Activated CD8-positive, alpha-beta T cell treated with anti-CD3 and anti-CD28 coated beads, Interleukin-2, amount 10 ng/mL, durations not matched to agents 7 days and 5 days (primary cell): Measurements from ENCODE around the gene WWOX. TPM values are rescaled to one million over a fixed set of nuclear protein-coding genes. Genes with fewer than 3 reads are reported as not detected.

Experiments
- ATAC-seq: fragments of 150-1000 bp; cut with Tn5 transposase; one replicate; pipeline ENCODE4 v1.10.0; 2021; ENCODE audit warnings: moderate library complexity
- CTCF ChIA-PET: fragments of 350-600 bp; sonication (Branson Sonifier 250); formaldehyde crosslinking; loops from one replicate; lab custom pipeline; 2021; ENCODE audit warnings: antibody characterized with exemption; lab: Charles Lee
- POLR2A ChIA-PET: fragments of 350-600 bp; sonication (Branson Sonifier 250); formaldehyde crosslinking; loops from one replicate; lab custom pipeline; 2021; ENCODE audit warnings: antibody characterized with exemption; lab: Charles Lee
- DNase-seq: peaks from one replicate; pipeline ENCODE4 v3.0.0-alpha.2; 2020
- H3K27ac Mint-ChIP-seq: one replicate; pipeline ENCODE4 v1.8.0; 2021; ENCODE audit warnings: mild to moderate bottlenecking, mixed read lengths
- H3K27me3 Mint-ChIP-seq: one replicate; pipeline ENCODE4 v1.8.0; 2021; ENCODE audit warnings: low read depth, mixed read lengths
- H3K36me3 Mint-ChIP-seq: one replicate; pipeline ENCODE4 v1.8.0; 2021; ENCODE audit warnings: low read depth, mixed read lengths
- H3K4me1 Mint-ChIP-seq: one replicate; pipeline ENCODE4 v1.8.0; 2021; ENCODE audit warnings: low read depth, mixed read lengths
- H3K4me3 Mint-ChIP-seq: one replicate; pipeline ENCODE4 v1.8.0; 2021; ENCODE audit warnings: mild to moderate bottlenecking, mixed read lengths
- H3K9me3 Mint-ChIP-seq: one replicate; pipeline ENCODE4 v1.8.0; 2022; ENCODE audit warnings: mixed read lengths; ENCODE audit not compliant: insufficient read depth
- total RNA-seq, 2 experiments: library from RNA; stranded (reverse); gene quantifications; one replicate each; pipeline ENCODE4 v1.2.3, GENCODE V29; 2021

WWOX gene
- total RNA-seq, 2 experiments from 2014 or later = 34.4 to 34.9 TPM

DNA sequence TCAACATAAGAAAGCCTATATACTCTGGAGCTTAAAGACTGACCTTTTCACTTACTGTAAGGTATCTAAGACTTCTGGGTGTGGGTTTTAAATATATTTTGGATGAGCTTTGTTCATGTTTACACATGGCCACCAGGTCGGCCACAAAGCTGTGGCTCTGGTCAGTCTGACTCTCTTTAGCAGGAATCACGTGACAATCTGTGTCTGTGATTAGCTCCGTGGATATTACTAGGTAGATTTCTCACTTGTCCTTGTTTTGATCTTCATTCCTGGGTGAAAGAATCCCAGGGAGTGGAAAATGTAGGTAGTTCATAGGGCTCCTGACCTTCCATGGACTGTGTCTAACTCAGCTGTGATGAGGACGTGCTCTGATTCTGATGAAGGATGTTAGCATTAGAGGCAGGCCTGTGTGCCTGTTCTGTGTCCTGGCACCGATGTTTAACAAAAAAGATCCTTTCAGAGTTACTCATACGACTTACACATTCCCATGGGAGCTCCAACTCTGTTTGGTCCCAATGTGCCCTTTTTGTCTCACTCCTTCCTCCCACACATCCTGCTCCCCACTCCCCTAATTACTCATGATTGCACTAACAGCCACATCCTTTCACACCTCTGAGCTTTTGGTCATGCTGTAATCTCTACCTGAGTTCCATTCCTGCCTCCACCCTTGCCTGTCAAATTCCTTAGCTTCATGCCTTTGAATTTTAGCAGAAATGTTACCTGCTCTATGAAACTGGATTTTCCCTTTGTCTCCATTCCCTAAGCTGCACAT is 1076.0 kb downstream of the WWOX start:
- CTCF ChIA-PET = interaction anchor here (0.9 to 1.3 kb wide), 2 partner anchors 86 to 87 kb away, joined by 3 read pairs; no protein-coding TSS in a partner anchor
- Mint-ChIP-seq H3K36me3 (peaks cover 2% of the 10 kb centered on the region), H3K9me3 (peaks cover 15% of the 10 kb centered on the region), H3K4me1 (peaks cover 5% of the 10 kb centered on the region), H3K4me3 (no peak overlapping the region), H3K27ac (no peak overlapping the region), H3K27me3 (peaks cover 19% of the 10 kb centered on the region)
- no peak for DNase-seq
- POLR2A ChIA-PET = interaction anchor here (0.9 kb wide), 1 partner anchor 9 kb away, joined by 4 read pairs; no protein-coding TSS in a partner anchor
- no peak for ATAC-seq

DNA sequence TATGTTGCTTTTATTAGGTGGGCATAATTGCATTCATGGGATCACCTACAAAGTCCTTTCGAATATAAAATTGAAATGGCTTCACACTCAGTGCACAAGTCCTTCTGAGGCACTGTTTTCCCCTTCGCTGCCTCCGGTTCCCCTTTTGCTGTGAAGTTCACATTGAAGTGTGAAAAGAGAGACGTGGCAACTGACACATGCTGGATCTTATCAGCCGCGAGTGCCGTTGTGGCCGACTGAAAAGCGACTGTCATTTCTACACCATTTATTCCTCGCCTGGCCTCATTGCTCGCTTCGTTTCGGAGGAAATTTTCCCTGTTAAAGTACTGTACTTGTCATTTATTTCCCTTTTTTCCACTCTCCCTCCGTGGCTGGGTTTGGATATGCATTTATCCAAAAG is 1077.6 kb downstream of the WWOX start:
- ChIA-PET POLR2A (no interaction called here), CTCF (no interaction called here)
- H3K4me1 Mint-ChIP-seq = peaks cover 5% of the 10 kb centered on the region
- ATAC-seq (no peak), DNase-seq (no peak)
- H3K9me3 Mint-ChIP-seq = peaks cover 15% of the 10 kb centered on the region
- no peak overlapping the region for H3K27ac Mint-ChIP-seq
- H3K27me3 Mint-ChIP-seq = peaks cover 18% of the 10 kb centered on the region
- peaks cover 2% of the 10 kb centered on the region for H3K36me3 Mint-ChIP-seq
- H3K4me3 Mint-ChIP-seq = no peak overlapping the region

DNA sequence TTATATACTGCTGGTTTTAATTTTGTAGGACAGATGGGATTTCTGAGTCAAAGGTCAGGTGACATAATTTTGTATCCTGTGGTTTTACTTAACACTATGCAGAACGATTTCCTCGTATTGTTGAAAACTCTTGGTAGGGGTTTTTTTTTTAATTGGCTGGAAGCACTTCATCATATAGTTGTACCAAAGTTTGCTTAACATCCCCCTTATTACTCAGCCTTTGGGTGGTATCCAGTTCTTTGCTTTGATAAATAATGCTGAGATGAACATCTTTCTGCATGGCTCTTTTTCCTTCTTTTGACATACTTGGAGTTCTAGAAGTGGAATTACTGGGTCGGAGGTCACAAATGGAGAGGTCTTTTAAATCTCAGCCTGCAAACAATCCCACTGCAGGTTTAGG is 1082.0 kb downstream of the WWOX start:
- H3K27ac Mint-ChIP-seq = no peak overlapping the region
- CTCF ChIA-PET = no interaction called here
- ATAC-seq = no peak

DNA sequence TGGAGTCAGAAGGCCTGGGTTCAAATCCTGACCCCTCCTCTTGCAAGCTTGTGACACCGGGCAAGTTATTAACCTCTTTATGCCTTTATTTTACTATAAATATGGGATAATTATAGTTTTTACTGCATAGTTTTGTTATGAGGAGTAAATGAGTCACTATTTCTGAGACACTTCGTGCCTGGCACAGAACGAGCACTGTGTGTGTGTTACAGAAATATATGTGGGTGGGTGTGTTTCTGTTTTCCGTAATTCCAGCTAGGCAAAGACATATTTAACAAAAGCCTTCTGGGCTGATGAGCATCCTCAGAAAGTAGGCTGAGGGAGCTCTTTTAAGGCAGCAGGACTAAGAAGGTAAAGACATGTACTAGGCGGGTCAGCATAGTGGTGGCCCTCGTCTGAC is 1083.2 kb downstream of the WWOX start:
- H3K27me3 Mint-ChIP-seq = peaks cover 12% of the 10 kb centered on the region
- H3K4me3 Mint-ChIP-seq = no peak overlapping the region
- ATAC-seq = no peak
- no peak overlapping the region for H3K27ac Mint-ChIP-seq
- H3K36me3 Mint-ChIP-seq = no peaks in the 10 kb centered on the region
- no peak for DNase-seq
- ChIA-PET POLR2A (no interaction called here), CTCF (no interaction called here)
- H3K9me3 Mint-ChIP-seq = no peaks in the 10 kb centered on the region
- H3K4me1 Mint-ChIP-seq = peaks cover 9% of the 10 kb centered on the region

More for the DNA sequence above, 1082.0 kb downstream of the WWOX start:
- peaks cover 2% of the 10 kb centered on the region for H3K36me3 Mint-ChIP-seq
- peaks cover 11% of the 10 kb centered on the region for H3K9me3 Mint-ChIP-seq
- POLR2A ChIA-PET = no interaction called here
- H3K27me3 Mint-ChIP-seq = peaks cover 19% of the 10 kb centered on the region
- no peak for DNase-seq
- H3K4me3 Mint-ChIP-seq = no peak overlapping the region
- H3K4me1 Mint-ChIP-seq = peaks cover 9% of the 10 kb centered on the region

DNA sequence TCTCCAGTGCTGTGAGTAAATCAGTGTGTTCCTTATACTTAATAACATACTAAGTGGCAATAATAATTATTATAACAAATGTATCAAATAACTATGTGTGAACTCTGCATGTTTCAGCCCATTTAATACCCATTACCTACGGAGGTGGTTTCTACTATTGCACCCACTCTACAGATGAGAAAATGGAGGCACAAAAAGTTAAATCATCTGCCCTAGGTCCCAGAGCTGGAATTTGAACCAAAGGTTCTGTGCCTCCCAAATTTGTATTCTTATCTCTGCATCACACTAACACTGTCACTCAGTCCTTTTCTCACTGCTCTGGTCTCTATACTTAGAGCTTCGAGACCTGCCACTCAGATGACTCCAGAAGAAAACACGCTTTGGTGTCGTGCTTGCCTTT is 1084.1 kb downstream of the WWOX start:
- POLR2A ChIA-PET = no interaction called here
- DNase-seq (no peak), ATAC-seq (no peak)
- CTCF ChIA-PET = no interaction called here
- Mint-ChIP-seq H3K4me3 (no peak overlapping the region), H3K9me3 (no peaks in the 10 kb centered on the region), H3K4me1 (peaks cover 11% of the 10 kb centered on the region), H3K27me3 (peaks cover 14% of the 10 kb centered on the region), H3K36me3 (peaks cover 2% of the 10 kb centered on the region), H3K27ac (no peak overlapping the region)

DNA sequence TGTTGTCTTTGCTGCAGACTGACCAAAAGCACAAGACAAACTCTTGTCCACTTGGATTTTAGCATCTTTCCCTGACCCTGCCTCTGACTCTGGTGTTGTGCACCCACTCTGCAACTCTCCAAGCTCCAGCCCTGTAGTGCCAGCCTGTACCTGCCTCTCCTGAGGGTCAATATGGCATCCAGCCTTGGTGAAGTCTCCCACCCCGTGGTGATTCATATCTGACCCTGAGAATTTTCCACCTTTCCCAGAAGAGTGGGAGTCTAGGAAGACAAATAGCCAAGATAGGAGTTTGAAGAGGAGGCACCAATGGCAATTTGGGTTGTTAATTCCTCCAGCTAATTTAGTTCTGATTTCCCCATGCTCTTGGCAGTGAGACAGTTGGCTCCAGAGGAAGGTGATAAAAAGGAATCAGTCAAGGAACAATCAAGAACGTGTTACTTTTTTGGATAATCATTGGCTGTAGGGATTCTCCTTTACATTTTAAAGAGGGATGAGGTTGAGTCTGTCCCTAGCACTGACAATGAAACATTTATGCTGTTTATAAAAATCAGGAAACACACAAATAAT is 1085.1 kb downstream of the WWOX start:
- Mint-ChIP-seq H3K9me3 (no peaks in the 10 kb centered on the region), H3K27ac (no peak overlapping the region), H3K36me3 (peaks cover 2% of the 10 kb centered on the region), H3K4me3 (no peak overlapping the region), H3K4me1 (peaks cover 11% of the 10 kb centered on the region), H3K27me3 (peaks cover 14% of the 10 kb centered on the region)
- no peak for DNase-seq
- ChIA-PET POLR2A (no interaction called here), CTCF (no interaction called here)
- ATAC-seq = no peak

DNA sequence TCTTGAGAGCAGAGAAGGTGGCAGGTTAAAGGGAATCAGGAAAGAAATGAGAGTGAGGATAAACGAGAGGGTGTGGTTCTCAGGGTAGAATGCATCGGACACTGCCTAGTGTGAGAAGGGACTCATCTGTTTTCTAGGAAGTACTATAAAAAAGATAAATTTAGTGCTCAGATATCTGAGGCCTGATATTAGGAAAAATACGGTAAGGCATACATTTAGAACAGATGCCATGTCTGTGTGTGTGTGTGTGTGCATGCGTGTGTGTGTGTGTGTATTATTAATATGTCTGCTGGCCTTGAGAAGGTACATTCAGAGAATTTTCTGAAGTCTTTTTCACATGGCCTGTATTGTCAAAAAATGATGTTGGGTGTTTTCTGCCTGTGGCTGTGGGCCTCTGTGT is 1086.3 kb downstream of the WWOX start:
- ATAC-seq (no peak), DNase-seq (no peak)
- H3K27me3 Mint-ChIP-seq = peaks cover 7% of the 10 kb centered on the region
- peaks cover 2% of the 10 kb centered on the region for H3K36me3 Mint-ChIP-seq
- no peaks in the 10 kb centered on the region for H3K9me3 Mint-ChIP-seq
- H3K4me3 Mint-ChIP-seq = no peak overlapping the region
- ChIA-PET CTCF (no interaction called here), POLR2A (no interaction called here)
- H3K4me1 Mint-ChIP-seq = peaks cover 11% of the 10 kb centered on the region
- H3K27ac Mint-ChIP-seq = no peak overlapping the region

DNA sequence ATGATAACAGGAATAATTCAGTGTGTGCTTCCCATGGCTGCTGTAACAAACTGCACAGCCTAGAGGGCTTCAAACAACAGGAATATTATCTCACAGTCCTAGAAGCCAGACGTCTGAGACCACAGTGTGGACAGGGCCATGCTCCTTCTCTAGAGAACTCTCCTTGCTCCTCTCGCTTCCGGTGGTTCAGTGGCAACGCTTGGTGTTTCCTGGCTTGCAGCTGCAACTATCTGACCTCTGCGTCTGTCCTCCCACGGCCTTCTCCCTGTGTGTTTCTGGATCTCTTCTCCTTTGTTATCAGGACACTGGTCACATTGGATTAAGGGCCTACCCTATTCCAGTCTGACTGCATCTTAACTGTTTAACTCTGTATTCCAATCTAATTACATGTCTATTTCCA is 1086.7 kb downstream of the WWOX start:
- ATAC-seq (no peak), DNase-seq (no peak)
- Mint-ChIP-seq H3K27ac (no peak overlapping the region), H3K4me3 (no peak overlapping the region), H3K9me3 (no peaks in the 10 kb centered on the region), H3K27me3 (peaks cover 7% of the 10 kb centered on the region), H3K36me3 (peaks cover 2% of the 10 kb centered on the region), H3K4me1 (peaks cover 11% of the 10 kb centered on the region)
- ChIA-PET POLR2A (no interaction called here), CTCF (no interaction called here)

DNA sequence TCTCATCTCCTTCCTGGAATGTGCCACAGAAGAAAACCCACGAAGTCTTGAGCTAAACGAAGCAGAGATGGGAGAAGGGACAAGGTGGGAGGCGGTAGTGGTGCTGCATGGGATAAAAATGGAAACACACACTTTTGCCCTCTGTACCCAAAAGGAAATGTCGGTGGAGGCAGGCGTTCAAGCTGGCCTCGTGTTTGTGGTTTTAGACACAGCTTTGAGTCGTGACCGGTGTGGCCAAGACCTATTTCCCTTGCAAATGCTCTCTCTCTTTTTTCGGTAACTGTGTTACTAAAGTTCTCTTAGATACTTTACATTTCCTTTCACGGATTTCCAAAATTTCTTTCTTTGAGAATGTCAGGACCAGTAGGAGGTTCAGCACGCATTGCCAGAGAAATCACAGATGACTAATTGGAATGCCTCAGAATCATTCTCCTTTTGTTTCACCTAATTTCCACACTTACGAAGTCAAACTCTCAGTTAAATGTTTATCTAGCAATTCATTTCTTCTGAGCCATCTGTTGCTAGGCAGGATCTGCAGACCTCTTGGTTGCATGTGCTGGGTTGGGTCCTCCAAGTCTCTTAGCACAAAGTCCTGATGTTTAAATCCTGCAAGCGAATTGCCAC is 1088.8 kb downstream of the WWOX start:
- H3K4me3 Mint-ChIP-seq = no peak overlapping the region
- DNase-seq (no peak), ATAC-seq (no peak)
- CTCF ChIA-PET = no interaction called here
- no peak overlapping the region for H3K27ac Mint-ChIP-seq
- H3K36me3 Mint-ChIP-seq = peaks cover 2% of the 10 kb centered on the region
- POLR2A ChIA-PET = no interaction called here
- peaks cover 11% of the 10 kb centered on the region for H3K4me1 Mint-ChIP-seq
- no peaks in the 10 kb centered on the region for H3K9me3 Mint-ChIP-seq
- H3K27me3 Mint-ChIP-seq = peaks cover 10% of the 10 kb centered on the region

DNA sequence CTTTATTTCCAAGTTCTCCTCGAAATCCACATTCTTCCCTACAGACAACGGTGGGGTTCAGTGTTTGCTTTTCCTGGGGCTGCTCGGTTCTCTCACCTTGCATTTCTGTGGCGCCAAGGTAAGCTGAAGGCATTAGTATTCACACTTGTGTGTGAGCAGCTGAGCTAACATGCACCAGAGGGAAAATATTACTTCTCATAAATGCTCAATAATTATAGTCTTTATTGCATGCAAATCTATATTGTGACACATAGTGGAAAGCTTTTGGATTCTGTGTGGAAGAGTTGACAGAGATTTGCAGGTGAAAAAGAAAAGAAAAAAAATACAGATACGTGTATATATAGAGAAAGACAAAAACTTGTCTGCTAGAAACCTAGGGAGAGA is 1089.3 kb downstream of the WWOX start:
- ATAC-seq (no peak), DNase-seq (no peak)
- Mint-ChIP-seq H3K27ac (no peak overlapping the region), H3K4me1 (peaks cover 11% of the 10 kb centered on the region), H3K4me3 (no peak overlapping the region), H3K9me3 (no peaks in the 10 kb centered on the region), H3K27me3 (peaks cover 9% of the 10 kb centered on the region), H3K36me3 (peaks cover 2% of the 10 kb centered on the region)
- POLR2A ChIA-PET = no interaction called here
- CTCF ChIA-PET = no interaction called here

DNA sequence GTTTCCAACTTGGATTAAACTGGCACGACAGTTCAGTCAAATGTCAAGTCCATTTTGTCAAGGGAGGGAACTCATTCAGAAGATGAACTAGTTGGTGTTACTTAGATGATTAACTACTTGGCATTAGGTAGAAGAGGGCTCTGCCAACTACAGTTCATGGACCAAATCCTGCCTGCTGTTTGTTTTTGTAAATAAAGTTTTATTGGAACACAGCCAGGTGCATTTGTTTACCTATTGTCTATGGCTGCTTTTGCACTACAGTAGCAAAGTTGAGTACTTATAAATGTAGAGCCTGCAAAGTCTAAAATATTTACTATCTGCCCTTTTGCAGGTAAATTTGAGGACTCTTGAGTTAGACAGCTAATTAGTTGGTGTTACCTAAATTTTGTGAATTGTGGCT is 1091.1 kb downstream of the WWOX start:
- H3K27me3 Mint-ChIP-seq = peaks cover 9% of the 10 kb centered on the region
- no peak for DNase-seq
- POLR2A ChIA-PET = no interaction called here
- no peak overlapping the region for H3K4me3 Mint-ChIP-seq
- no peaks in the 10 kb centered on the region for H3K9me3 Mint-ChIP-seq
- H3K36me3 Mint-ChIP-seq = peaks cover 2% of the 10 kb centered on the region
- no peak overlapping the region for H3K27ac Mint-ChIP-seq
- CTCF ChIA-PET = no interaction called here
- H3K4me1 Mint-ChIP-seq = peaks cover 5% of the 10 kb centered on the region
- ATAC-seq = no peak

DNA sequence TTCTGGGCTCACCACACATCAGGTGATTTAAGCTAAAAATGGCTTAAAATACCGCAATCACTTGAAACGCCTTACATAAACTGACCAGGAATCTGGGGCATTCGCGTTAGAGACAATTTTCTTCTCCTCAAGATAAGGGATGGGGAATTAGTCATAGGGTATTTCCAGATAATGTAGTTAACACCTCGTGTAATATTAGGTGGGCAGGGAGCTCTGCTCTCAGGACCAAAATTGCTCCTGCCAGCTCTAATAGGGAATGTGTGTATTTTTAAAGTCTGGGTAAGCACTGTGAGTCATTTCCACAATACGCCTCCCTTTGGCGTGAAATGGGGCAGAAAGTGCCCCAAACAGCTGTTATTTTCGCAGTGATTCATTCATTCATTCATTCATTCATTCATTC is 1092.5 kb downstream of the WWOX start:
- no peak overlapping the region for H3K4me3 Mint-ChIP-seq
- POLR2A ChIA-PET = no interaction called here
- peaks cover 7% of the 10 kb centered on the region for H3K4me1 Mint-ChIP-seq
- H3K36me3 Mint-ChIP-seq = peaks cover 2% of the 10 kb centered on the region
- H3K27me3 Mint-ChIP-seq = peaks cover 9% of the 10 kb centered on the region
- DNase-seq (no peak), ATAC-seq (no peak)
- no peaks in the 10 kb centered on the region for H3K9me3 Mint-ChIP-seq
- H3K27ac Mint-ChIP-seq = no peak overlapping the region
- CTCF ChIA-PET = no interaction called here
